GM11168 (cell line): ENCODE results near the gene RNGTT.
"Not testable (repeated sequence)": the region's sequence is repeated elsewhere in the genome, so short reads cannot be mapped to it uniquely, and the experiment has no call there.

Experiments
- in situ Hi-C: fragments of 300-500 bp; cut with MboI; formaldehyde crosslinking; loops from one replicate; pipeline ENCODE4 v1.12.0; 2022; ENCODE audit warnings: low sequenced_read_pairs; ENCODE audit not compliant: unreplicated experiment

Gene RNGTT

DNA sequence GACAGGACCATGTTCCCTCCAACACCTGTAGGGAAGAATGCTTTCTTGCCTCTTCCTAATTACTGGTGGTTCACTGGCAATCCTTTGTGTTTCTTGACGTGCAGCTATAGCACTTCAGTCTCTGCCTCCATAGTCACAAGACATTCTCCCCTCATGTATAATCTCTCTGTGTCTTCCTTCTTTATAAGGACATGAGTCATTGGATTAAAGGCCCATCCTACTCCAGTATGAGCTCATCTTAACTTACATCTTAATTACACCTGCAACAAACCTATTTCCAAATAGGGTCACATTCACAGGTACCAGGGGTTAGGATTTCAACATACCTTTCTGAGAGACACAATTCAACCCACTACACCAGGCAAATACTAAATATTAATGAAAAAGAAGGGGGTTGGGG lies 213.6 kb downstream of the RNGTT start:
- in situ Hi-C loops, result no loop called here

GRCh38 chr6:88748141-88748540 lies 215.3 kb downstream of the RNGTT start:
- in situ Hi-C loops, result no loop called here

- in situ Hi-C loops, result no loop called here
These were observed 221.5 kb downstream of the RNGTT start for GRCh38 chr6:88741939-88742338.

GRCh38 chr6:88741071-88741470 lies 222.3 kb downstream of the RNGTT start:
- in situ Hi-C loops, result no loop called here

- in situ Hi-C loops, result no loop called here
These were observed 228.9 kb downstream of the RNGTT start for GRCh38 chr6:88734544-88734943.

GRCh38 chr6:88730611-88731011 lies 232.8 kb downstream of the RNGTT start:
- in situ Hi-C loops, result no loop called here

- in situ Hi-C loops, result no loop called here
These were observed 234.7 kb downstream of the RNGTT start for GRCh38 chr6:88728756-88729155.

DNA sequence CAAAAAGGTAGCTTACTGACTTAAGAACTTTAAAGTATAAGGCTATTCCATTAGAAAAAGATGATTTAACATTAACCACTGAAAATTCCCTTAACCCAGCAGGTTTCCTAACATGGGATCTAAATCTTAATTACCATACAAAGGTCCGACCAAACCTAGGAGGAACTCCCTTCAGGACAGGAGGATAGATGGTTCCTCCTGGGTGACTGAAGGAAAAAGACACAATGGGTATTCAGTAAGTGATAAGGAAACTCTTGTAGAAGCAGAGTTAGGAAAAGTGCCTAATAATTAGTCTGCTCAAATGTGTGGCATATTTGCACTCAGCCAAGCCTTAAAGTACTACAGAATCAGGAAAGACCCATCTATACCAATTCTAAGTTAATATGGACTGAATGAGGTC lies 237.0 kb downstream of the RNGTT start:
- in situ Hi-C loops, result not testable (repeated sequence)

DNA sequence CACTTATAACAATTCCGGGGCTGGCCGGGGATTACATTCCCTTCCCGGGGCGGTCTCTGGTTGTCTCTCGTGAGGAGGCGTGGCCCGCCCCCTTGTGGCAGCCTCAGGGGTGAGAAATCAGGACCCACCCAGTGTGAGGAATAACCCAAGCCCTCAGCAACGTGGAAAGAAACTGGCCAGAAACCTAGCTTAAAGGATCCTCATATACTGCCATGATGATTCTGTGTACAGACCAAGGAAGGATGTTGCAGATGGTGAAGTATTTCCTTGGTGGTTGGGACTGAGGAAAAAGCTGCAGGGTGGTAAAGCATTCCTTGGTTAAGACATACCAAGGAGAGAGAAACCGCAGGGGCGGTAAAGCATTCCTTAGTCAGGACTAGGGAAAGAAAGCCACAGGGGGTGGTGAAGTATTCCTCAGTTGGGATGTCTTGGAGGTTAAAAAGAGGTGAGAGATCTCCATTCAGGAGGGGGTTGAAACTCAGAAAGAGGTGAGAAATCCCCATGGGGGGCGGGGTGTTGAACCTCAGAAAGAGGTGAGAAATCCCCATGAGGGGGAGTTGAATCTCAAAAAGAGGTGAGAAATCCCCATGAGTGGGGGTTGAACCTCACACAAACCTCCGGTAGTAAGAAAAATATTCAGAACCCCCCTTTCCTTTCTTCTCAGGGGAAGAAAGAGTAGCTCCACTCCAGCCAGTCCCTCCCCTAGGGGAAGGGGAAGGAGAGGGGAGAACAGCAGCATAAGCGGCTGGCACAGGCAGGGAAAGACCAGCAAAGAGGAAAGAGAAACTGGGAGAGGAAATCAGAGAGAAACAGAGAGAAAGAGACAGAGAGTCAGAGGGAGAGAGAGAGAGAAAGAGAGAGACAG lies 238.1 kb downstream of the RNGTT start:
- in situ Hi-C loops, result no loop called here

DNA sequence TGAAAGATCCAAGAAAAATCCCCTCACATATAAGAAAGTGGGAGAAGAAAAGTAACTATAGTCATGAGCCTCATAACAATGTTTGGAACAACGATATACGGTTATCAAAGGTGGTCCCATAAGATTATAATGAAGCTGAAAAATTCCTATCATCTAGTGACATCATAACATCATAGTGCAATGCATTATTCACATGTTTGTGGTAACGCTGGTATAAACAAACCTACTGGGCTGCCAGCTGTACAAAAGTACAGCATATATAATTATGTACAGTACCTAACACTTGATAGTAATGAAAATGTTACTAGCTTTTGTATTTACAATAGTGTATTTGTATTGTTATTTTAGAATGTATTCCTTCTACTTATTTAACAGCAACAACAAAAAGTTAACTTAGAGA lies 240.7 kb downstream of the RNGTT start:
- in situ Hi-C loops, result no loop called here

GRCh38 chr6:88716399-88716798 lies 247.0 kb downstream of the RNGTT start:
- in situ Hi-C loops, result not testable (repeated sequence)

DNA sequence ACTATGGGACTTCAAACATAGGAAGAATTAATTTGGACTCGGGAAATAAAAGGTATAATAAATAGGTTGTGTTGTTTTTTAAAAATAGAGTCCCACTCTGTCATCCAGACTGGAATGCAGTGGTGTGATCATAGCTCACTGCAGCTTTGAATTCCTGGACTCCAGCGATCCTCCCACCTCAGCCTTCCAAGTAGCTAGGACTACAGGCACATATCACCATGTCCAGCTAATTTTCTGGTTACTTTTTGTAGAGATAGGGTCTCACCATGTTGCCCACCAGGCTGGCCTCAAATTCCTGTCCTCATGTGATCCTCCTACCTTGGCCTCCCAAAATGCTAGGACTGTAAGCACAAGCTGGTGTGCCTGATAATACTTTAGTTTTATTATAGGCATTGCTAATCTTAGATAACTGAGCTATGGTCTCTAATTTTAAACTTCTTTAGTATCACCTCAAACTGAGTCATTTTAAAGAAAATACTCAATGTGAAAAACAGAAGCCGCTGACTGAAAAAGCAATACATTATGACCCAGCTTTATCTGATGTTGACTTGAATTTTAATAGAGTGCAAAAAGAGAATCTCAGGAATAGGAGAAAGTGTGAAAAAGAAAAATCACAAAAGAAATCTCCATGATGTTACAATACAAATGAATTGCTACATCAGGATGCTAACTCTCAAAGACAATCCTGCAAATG lies 251.0 kb downstream of the RNGTT start:
- in situ Hi-C loops, result no loop called here

DNA sequence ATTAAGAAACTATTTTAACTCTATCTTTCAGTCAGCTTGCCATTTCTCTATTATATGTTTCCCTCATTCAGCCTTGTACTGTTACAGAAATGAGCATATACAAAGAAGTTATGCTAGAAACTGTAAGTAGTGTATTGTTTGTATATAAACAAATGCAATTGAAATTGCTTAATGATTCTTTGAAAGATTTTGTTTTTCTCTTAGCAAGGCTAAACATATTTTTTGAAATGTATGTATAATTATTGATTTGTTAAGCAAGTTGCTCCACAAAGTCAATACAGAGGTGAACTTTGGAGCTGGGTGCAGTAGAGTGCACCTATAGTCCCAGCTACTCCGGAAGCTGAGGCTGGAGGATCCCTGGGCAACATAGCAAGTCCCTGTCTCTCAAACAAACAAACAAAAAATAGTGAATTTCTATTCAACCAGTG lies 253.6 kb downstream of the RNGTT start:
- in situ Hi-C loops, result no loop called here

DNA sequence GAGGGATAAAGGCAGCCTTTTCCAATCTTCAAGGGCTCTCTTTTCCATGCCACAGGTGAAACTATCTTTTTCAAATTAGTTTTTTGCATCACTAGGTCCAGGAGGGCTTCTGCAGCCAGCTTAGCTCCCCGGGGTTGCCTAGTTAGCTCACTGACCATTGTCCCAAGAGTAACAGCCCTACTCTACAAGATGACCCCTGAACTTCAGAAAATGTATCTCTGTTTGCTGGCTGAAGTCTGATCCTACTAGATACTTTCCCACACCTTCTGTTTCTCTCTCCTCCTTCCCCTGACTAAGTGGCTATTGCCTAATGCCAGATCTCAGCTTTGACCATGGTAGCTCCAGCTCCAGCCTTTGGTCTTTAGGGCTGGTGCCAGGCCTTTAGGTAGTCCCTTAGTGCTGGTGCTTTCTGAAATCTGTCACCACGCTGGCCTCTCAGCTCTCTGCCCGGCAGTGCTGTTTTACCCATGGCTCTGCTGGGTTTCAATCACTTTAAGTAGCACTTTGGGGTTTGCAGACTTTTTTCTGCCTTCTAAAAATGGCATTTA lies 255.1 kb downstream of the RNGTT start:
- in situ Hi-C loops, result no loop called here

GRCh38 chr6:88705601-88706000 lies 257.8 kb downstream of the RNGTT start:
- in situ Hi-C loops, result no loop called here

GRCh38 chr6:88704980-88705379 lies 258.4 kb downstream of the RNGTT start:
- in situ Hi-C loops, result no loop called here

DNA sequence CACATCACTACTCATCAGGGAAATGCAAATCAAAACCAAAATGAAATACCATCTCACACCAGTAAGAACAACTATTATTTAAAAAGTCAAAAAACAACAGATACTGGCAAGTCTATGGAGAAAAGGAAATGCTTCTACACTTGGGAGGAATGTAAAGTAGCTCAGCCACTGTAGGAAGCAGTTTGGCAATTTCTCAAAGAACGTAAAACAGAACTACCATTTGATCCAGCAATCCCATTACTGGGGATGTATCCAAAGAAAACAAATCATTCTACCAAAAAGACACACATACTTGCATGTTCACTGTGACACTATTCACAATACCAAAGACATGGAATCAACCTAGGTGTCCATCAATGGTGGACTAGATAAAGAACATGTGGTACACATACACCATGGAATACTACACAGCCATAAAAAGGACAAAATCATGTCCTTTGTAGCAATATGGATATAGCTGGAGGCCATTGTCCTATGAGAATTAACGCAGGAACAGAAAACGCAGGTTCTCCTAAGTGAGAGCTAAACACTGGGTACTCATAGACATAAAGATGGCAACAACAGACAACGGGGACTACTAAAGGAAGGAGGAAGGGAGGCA lies 260.4 kb downstream of the RNGTT start:
- in situ Hi-C loops, result no loop called here

DNA sequence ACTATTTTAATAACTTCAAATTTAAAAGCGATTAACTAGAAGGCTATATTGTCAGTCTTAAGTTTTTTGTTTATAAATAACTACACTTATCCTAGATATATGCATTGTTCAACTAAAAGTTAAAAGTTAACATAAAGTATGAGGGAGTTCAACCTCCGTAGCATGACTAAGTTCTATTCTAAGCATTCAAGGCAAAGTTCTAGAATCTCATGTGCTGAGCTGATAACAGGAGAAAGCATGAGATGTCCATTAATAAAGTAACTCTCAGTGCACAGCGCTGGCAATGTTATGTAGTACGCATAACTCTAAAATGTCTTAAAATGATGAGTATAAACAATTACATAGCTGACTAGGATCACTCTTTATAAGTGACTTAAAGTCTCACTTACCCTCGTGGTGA lies 264.8 kb downstream of the RNGTT start:
- in situ Hi-C loops, result no loop called here

DNA sequence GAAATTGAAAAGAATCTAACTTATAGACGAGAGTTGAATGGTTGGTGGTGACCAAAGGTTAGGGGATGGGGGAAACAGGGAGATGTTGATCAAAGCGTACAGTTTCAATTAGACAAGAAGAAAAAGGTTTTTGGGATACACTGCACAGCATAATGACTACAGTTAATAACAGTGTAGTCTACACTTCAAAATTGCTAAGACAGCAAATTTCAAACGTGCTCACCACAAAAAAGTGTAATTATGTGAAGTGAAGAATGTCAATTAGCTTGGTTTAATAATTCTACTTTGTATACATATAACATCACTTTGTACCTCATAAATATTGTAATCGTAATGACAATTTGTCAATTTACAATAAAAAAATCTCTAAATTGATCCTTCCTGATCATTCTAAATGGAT lies 267.5 kb downstream of the RNGTT start:
- in situ Hi-C loops, result no loop called here

GRCh38 chr6:88683734-88684133 lies 279.7 kb downstream of the RNGTT start:
- in situ Hi-C loops, result no loop called here

DNA sequence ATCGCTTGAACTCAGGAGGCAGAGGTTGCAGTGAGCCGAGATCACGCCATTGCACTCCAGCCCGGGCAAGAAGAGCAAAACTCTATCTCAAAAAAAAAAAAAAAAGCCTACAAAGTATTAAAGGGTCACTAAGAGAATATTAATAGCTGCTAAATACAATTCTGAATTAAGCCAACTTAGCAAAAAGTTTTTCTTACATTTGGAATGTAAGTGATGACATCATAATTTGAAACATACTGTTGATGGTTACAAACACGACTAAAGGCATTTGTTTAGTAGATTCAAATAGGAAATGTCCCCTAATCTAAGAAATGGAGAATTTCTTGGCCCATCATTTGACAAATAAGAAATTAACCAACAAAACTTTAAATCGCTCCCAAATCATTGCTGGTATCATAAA lies 282.8 kb downstream of the RNGTT start:
- in situ Hi-C loops, result no loop called here
